ENCODE measurements around the gene BABAM2.
"Not testable (repeated sequence)": the region's sequence is repeated elsewhere in the genome, so short reads cannot be mapped to it uniquely, and the experiment has no call there.

The BABAM2 gene

GRCh38 chr2:27890146-27890923, at the start of gene BABAM2, which contains the start of gene RBKS:
TSS of gene BABAM2 (plus strand) at chr2:27890729. CDS start at chr2:27894557, 3,828 bp downstream.
TSS of gene RBKS (minus strand) at chr2:27890387. CDS start at chr2:27890345, 42 bp downstream.
- DNase-seq: peak; percentile 89 to 94

DNA sequence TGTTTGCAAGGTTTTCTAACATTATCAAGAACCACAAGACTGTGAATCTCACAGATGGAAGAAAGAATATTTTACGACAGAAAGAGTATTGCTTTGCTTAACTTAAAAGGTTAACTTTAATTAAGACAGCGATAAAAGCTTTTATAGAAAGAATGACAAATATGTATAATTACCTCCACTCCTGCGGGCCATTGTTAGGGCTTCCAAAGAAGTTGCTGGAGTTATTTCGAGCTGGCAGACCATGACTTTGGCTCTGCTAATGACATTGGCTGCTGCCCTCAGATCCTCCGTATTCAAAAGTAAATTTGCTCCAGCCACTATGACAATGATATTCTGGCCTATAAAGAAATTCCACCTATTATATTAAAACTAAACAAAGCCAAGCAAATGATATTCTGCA, 47.6 kb upstream of the BABAM2 start:
- DNase-seq: no peak

- no peak for DNase-seq
Observed at GRCh38 chr2:27843992-27844391, 46.5 kb upstream of the BABAM2 start.

- DNase-seq: no peak
Observed at GRCh38 chr2:27844821-27845255, 45.7 kb upstream of the BABAM2 start.

DNA sequence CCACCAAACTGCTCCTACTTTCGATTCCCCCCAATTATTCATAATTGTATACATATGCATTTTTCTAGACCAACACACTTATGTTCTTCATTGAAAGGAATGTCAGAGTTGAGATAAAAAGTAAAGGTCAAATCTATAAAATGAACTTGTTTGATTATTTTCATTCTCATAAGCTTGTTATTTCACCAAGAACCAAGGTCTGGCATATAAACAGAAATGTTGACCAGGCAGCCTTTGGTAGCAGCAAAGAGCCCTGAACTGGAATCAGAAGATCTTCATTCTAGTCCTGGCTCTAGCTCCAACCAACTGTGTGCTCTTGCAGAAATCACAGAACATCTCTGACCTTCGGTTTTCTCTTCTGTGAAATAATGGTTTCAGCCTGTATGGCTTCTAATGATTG, 43.2 kb upstream of the BABAM2 start:
- no peak for DNase-seq

DNA sequence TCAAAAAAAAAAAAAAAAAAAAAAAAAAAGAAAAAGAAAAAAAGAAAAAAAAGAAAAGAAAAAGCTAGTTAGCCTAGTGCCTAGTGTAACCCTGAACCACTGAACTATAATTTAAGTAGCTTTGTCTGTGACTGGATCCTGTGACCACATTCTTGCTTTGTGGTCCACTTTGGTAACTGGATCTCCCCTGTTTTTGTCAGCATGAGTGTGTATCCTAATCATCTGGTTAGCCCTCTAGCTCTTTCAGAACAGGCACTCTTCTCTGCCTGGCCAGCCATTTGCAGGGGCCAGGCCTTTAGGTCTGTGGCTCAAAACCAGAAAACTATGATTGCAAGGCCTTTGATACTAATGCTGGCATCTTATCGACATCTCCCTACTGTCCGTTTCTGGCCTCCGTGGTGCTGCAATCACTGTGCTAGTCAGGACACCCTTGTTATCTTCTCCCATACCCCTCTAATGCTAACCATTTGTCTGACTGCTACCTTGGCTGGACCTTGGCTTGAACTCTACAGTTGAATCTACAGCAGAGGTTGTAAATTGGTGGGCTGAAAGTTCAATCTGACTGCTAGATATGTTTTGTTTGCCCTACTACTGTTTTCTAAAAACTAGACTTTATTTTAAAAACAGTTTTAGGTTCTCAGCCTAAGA, 40.8 kb upstream of the BABAM2 start:
- no peak for DNase-seq

DNA sequence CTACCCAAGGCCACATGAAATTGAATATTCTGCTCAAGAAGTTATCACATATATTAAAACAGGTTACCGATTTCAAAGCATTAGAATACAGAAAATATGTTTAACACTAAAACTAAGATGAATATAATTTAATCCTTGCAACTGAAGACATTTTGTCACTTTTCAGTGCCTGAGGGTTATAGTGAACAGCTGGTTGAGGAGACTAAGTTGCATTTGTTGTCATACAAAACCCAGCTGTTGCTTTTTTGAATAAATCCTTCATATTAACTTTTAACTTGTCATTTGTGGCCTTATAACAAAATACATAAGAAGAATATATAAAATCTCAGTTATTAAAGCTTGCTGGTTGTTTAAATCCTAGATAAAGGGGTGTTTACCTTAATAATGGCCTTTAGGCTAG, 37.8 kb upstream of the BABAM2 start:
- no peak for DNase-seq

GRCh38 chr2:27854229-27854862, 36.2 kb upstream of the BABAM2 start:
- no peak for DNase-seq

- DNase-seq: no peak
Observed at GRCh38 chr2:27855476-27855875, 35.1 kb upstream of the BABAM2 start.

- DNase-seq: no peak
Observed at GRCh38 chr2:27856386-27856785, 34.1 kb upstream of the BABAM2 start.

DNA sequence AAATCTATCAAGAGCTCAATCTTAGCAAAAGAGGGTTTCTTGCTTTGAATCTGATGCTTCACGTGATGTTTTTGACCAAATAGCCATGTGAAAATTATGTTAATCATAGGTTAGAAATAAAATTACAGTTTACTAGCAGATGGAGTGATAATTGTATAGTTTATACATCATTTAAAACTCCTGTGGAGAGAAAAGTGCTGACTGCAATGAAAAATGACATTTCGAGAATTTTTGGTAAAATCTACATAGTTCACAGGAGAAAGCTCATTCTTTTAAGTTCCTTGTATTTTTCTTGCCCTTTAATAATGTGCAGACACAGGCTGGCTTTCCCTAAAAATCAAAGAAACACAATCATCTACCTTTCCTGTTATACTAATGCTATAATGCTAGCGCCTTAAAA, 33.6 kb upstream of the BABAM2 start:
- no peak for DNase-seq

DNA sequence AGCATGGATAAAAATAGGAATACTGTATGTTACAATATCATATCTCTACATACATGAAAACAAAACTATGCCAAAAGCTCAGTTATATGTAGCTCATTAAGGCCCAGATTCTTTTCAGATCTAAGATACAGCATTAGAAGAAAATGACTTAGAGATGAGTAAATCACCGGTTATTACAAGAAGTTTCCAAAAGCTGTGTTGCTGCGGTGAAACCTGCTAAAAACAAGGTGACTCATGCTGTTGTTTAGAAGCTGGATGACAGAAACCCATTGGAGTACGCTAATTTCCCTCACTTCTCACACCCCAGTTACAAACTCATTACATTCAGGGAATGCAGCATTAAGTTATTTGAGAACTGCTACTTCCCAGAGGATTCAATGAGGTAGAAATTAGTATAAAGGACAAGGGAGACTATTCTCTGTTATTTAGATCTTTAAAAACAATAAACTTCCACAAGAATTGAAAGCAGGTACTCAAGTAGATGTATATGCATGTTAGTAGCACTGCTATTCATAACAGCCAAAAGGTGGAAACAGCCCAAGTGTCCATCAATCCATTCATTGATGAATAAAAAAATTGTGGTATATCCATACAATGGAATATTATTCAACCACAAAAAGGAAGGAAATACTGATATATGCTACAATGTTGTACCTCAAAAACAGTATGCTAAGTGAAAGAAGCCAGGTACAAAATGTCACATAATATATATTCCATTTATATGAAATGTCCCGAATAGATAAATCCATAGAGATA, 32.9 kb upstream of the BABAM2 start:
- no peak for DNase-seq

- DNase-seq: no peak
Observed at GRCh38 chr2:27860111-27860510, 30.4 kb upstream of the BABAM2 start.

DNA sequence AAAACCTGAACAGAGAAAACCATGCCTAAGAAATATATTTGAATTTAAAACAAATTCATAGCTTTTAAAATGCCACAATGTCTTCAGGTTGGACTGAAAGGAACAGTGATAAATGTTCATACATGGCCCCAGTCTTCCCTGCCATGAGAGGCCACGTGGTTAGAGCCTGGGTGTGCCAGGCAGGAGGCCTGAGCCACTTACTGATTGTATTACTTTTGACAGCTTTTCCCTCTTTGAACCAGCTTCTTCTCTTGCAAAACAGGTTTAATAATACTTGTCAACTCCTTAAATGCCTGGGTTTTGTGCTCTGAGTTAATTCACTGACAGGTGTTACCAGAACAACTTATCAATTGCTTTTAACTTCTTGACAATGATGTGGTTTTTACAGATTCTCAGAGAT, 27.4 kb upstream of the BABAM2 start:
- no peak for DNase-seq

- not testable (repeated sequence) for DNase-seq
Observed at GRCh38 chr2:27863955-27864354, 26.6 kb upstream of the BABAM2 start.

DNA sequence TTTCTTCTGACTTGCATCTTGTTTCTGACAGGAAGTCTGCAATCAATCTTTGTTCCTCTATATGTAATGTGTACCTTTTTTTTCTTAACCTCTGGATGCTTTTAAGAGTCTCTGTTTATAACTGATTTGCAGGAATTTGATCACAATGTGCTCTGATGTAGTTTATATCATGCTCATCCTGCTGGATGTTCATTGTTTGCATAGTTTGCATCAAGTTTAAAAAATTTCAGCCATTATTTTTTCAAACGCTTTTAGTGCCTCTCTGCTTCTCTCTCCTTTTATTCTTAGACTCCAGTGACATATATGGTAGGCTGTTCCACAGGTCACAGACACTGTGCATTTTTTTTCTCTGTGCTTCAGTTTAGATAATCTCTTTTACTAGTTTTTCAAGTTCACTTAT, 24.3 kb upstream of the BABAM2 start:
- DNase-seq: no peak

GRCh38 chr2:27869763-27870162, 20.8 kb upstream of the BABAM2 start:
- DNase-seq: no peak

GRCh38 chr2:27870724-27871123, 19.8 kb upstream of the BABAM2 start:
- DNase-seq: no peak

- no peak for DNase-seq
Observed at GRCh38 chr2:27871802-27872201, 18.7 kb upstream of the BABAM2 start.

DNA sequence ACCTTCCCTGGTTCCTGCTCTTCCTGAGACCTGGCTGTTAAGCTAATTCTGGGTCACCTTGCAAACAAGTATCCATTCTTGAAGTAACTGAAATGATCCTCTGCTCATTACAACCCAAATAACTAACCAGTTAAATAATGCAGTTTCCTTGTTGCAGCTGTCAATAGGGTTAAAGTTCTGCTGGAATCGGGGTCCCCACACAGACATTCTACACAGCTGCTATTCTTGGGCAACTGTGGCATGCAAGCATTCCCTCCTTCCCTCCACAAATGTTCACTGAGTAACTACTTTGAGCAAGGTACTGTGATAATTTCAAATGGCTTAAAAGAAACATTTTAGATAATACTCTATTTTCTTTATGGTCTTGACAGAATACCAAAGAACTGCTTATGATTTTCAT, 17.4 kb upstream of the BABAM2 start:
- DNase-seq: no peak

DNA sequence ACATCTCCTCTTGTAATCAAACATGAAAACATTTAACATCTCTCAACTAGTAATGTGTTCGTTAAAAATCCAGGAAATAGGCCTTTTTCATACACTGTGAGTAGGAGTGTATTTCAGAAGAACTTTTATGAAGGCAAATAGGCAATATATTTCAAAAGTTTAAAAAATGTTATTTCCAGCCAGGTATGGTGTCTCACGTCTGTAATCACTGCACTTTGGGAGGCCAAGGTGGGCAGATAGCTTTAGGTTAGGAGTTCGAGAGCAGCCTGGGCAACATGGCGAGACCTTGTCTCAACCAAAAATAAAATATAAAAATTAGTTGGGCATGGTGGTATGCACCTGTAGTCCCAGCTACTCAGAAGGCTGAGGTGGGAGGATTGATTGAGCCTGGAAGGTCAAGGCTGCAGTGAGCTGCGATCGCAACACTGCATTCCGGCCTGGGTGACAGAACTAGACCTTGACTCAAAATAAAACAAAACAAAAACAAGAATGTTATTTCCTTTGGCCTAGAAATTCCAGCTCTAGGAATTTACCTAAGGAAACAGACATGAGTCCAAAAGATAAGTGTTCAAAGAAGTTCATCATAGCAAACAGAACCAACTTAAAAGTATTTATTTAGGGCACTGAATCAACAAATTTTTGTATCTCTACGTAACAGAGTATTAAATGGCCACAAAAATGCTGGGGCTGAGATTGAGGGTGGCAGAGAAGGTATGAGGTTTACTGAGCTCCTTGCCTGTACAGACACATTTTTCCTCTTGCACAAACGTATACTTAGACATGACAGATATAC, 15.2 kb upstream of the BABAM2 start:
- DNase-seq: no peak

- no peak for DNase-seq
Observed at GRCh38 chr2:27878825-27879224, 11.7 kb upstream of the BABAM2 start.

Data from NCI-H187 (cell line).